Activated naive CD8-positive, alpha-beta T cell treated with anti-CD3 and anti-CD28 coated beads for 36 hours (primary cell): ENCODE data around the gene RPL7A. TPM values are rescaled to one million over a fixed set of nuclear protein-coding genes. Genes with fewer than 3 reads are reported as not detected.

Experiments used
- DNase-seq: peaks from one replicate; pipeline ENCODE4 v3.0.0; 2021
- H3K27ac Mint-ChIP-seq: one replicate; pipeline ENCODE4 v1.8.0; 2022; ENCODE audit warnings: mild to moderate bottlenecking, moderate library complexity, mixed read lengths
- H3K27me3 Mint-ChIP-seq: one replicate; pipeline ENCODE4 v1.8.0; 2022; ENCODE audit warnings: mild to moderate bottlenecking, mixed read lengths
- H3K36me3 Mint-ChIP-seq: one replicate; pipeline ENCODE4 v1.8.0; 2021; ENCODE audit warnings: mild to moderate bottlenecking, mixed read lengths
- H3K4me1 Mint-ChIP-seq: one replicate; pipeline ENCODE4 v1.8.0; 2021; ENCODE audit warnings: mixed read lengths
- H3K4me3 Mint-ChIP-seq: one replicate; pipeline ENCODE4 v1.8.0; 2022; ENCODE audit warnings: mild to moderate bottlenecking, moderate library complexity, mixed read lengths
- H3K9me3 Mint-ChIP-seq: one replicate; pipeline ENCODE4 v1.8.0; 2022; ENCODE audit warnings: mixed read lengths
- total RNA-seq, 2 experiments: library from RNA; stranded (reverse); gene quantifications; one replicate each; pipeline ENCODE4 v1.2.3, GENCODE V29; 2021

Gene RPL7A
- total RNA-seq, 2 experiments from 2014 or later = 3,142 to 3,195 TPM

DNA sequence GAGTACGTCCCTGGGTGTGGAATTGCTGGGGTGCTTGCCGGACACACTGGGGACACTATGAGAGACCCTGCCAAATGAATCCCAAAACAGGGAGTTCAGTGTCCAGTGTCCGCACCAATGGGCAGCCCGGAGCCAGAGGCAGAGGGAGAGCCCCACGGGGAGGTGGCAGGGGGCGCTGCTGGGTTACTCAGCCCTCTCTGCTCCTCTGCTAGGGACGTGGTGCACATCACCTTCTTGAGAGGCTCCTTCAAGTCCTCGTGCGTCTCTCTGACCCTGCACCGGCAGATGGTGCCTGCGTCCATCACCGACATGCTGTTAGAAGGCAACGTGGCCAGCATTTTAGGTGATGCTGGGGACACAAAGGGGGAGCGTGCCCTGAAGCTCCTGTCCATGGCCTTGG lies 48.9 kb downstream of the RPL7A start:
- H3K4me1 Mint-ChIP-seq = no peaks in the 10 kb centered on the region
- no peaks in the 10 kb centered on the region for H3K36me3 Mint-ChIP-seq
- DNase-seq = no peak
- H3K4me3 Mint-ChIP-seq = no peak overlapping the region
- H3K27ac Mint-ChIP-seq = no peak overlapping the region
- H3K9me3 Mint-ChIP-seq = no peaks in the 10 kb centered on the region
- H3K27me3 Mint-ChIP-seq = no peaks in the 10 kb centered on the region

DNA sequence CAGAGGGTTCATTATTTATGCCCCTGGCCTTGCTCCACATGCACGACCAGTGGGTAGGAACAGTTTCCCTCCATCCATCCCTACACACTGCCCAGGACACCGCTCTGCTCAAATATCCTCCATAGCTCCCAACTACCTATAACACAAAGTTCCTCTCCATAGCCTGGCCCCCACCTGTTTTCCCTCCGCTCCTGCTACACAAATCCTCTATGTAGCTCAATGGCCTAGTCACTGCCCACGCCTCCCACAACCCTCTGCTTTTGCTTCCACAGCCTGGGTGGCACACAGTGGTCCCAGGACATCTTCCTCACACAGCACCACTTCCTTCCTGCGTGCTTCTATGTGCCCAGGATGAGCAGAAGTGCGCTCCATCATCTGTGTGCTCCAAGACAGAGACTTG lies 49.4 kb downstream of the RPL7A start:
- Mint-ChIP-seq H3K4me3 (no peak overlapping the region), H3K9me3 (no peaks in the 10 kb centered on the region), H3K36me3 (no peaks in the 10 kb centered on the region), H3K4me1 (no peaks in the 10 kb centered on the region), H3K27me3 (no peaks in the 10 kb centered on the region), H3K27ac (no peak overlapping the region)
- DNase-seq = no peak

GRCh38 chr9:133397895-133398294 lies 49.9 kb downstream of the RPL7A start:
- DNase-seq = no peak
- no peak overlapping the region for H3K27ac Mint-ChIP-seq
- no peak overlapping the region for H3K4me3 Mint-ChIP-seq
- H3K27me3 Mint-ChIP-seq = no peaks in the 10 kb centered on the region
- H3K4me1 Mint-ChIP-seq = no peaks in the 10 kb centered on the region
- no peaks in the 10 kb centered on the region for H3K9me3 Mint-ChIP-seq
- H3K36me3 Mint-ChIP-seq = no peaks in the 10 kb centered on the region

- Mint-ChIP-seq H3K36me3 (peaks cover under 1% of the 10 kb centered on the region), H3K4me3 (no peak overlapping the region), H3K4me1 (peaks cover 6% of the 10 kb centered on the region), H3K27me3 (no peaks in the 10 kb centered on the region), H3K27ac (no peak overlapping the region), H3K9me3 (no peaks in the 10 kb centered on the region)
- no peak for DNase-seq
These were observed 52.3 kb downstream of the RPL7A start for GRCh38 chr9:133400292-133400691.

Other genes starting within 250 kb of the RPL7A start
- gene RALGDS, start 227.0 kb upstream of the RPL7A start, total RNA-seq = 10 to 100 TPM; 50.3 to 51.9 TPM
- gene GBGT1, start 184.3 kb upstream of the RPL7A start, total RNA-seq = 1 to 10 TPM; 1.6 to 2.9 TPM
- gene OBP2B, start 139.0 kb upstream of the RPL7A start, total RNA-seq = not detected
- gene ABO, start 73.0 kb upstream of the RPL7A start, total RNA-seq = not detected
- gene SURF6, start 12.0 kb upstream of the RPL7A start, total RNA-seq = 10 to 100 TPM; 31.8 to 33.0 TPM
- gene MED22, start 87 bp upstream of the RPL7A start, total RNA-seq = 10 to 100 TPM; 42.3 to 45.2 TPM
- gene SURF1, start 8.3 kb downstream of the RPL7A start, total RNA-seq = 10 to 100 TPM; 25.4 to 26.6 TPM
- 10 to 100 TPM; 30.7 to 32.2 TPM for gene SURF2, start 8.3 kb downstream of the RPL7A start, total RNA-seq
- 100 to 1,000 TPM; 197 to 198 TPM for gene SURF4, start 27.8 kb downstream of the RPL7A start, total RNA-seq
- under 1 TPM; 0.16 to 0.31 TPM for gene STKLD1, start 28.1 kb downstream of the RPL7A start, total RNA-seq
- 10 to 100 TPM; 45.3 to 47.7 TPM for gene REXO4, start 69.8 kb downstream of the RPL7A start, total RNA-seq
- gene ADAMTS13, start 74.1 kb downstream of the RPL7A start, total RNA-seq = 1 to 10 TPM; 1.0 to 1.5 TPM
- gene CACFD1, start 111.8 kb downstream of the RPL7A start, total RNA-seq = 1 to 10 TPM in 1 of 2 experiments, under 1 TPM in 1; 0.54 to 1.4 TPM
- 1 to 10 TPM; 8.9 to 9.3 TPM for gene SLC2A6, start 130.9 kb downstream of the RPL7A start, total RNA-seq
- not detected for gene MYMK, start 176.7 kb downstream of the RPL7A start, total RNA-seq
- gene ADAMTSL2, start 186.5 kb downstream of the RPL7A start, total RNA-seq = under 1 TPM; 0.29 to 0.34 TPM